ENCODE results near the gene EMC9.

EMC9 gene, protein sequence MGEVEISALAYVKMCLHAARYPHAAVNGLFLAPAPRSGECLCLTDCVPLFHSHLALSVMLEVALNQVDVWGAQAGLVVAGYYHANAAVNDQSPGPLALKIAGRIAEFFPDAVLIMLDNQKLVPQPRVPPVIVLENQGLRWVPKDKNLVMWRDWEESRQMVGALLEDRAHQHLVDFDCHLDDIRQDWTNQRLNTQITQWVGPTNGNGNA

DNA sequence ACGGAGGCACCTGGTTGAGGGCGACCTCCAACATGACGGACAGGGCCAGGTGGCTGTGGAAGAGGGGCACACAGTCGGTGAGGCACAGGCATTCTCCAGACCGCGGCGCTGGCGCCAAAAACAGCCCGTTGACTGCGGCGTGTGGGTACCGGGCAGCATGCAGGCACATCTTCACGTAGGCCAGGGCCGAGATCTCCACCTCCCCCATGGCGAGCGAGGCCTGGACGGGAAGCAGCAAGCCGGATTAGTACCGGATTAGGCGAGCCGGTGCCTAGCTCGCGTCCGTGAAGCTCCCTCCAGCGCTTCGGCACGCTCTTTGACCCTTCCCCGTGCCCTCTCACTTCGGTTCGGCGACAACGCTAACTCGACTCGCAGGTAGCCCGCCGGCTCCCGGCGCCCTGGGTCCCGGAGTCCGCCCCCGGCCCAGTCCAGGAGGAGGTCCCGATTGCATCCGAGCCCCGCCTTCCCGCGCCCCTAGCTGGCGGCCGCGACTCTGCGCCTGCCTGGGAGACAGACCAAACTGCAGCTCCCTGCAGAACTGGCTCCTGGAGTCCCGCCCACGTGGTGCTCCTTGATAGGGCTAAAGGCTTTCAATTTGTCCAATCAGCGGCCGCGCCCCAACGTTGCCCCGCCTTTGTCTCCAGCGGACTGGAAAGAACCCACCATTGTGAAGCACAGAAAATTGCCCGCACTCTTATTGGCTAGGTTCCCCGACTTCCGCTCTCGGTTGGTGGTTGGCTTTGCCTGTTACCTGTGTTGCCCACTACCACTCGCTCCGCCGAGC is at the start of gene EMC9:
TSS of gene EMC9 (minus strand) at position 495 of the 784 bp plus-strand sequence. CDS start at position 208, 287 bp downstream.
- DNase-seq (ENCODE audit: low read depth): peak; percentile 100

- no peak for DNase-seq (ENCODE audit: low read depth)
Observed at GRCh38 chr14:24190416-24190815, 49.0 kb upstream of the EMC9 start.

DNA sequence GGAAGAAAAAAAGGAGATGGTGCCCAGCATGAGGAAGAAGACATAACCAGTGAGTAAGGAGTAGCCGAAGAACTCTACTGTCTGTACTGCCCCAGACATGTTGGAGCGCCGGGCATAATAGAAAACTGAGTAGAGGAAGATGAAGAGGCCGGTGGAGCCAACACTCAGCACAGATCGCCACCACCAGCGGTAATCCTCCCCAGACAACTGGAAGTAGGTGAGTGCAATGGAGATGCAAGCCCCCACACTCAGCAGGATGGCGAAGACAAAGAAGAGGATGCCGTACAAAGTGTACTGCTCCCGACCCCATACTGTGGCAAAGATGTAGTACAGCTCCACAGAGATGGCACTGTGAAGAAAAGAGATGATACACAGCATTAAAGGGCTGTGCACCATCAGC is 48.1 kb upstream of the EMC9 start:
- DNase-seq (ENCODE audit: low read depth): no peak

GRCh38 chr14:24189059-24189375 is 47.6 kb upstream of the EMC9 start:
- no peak for DNase-seq (ENCODE audit: low read depth)

DNA sequence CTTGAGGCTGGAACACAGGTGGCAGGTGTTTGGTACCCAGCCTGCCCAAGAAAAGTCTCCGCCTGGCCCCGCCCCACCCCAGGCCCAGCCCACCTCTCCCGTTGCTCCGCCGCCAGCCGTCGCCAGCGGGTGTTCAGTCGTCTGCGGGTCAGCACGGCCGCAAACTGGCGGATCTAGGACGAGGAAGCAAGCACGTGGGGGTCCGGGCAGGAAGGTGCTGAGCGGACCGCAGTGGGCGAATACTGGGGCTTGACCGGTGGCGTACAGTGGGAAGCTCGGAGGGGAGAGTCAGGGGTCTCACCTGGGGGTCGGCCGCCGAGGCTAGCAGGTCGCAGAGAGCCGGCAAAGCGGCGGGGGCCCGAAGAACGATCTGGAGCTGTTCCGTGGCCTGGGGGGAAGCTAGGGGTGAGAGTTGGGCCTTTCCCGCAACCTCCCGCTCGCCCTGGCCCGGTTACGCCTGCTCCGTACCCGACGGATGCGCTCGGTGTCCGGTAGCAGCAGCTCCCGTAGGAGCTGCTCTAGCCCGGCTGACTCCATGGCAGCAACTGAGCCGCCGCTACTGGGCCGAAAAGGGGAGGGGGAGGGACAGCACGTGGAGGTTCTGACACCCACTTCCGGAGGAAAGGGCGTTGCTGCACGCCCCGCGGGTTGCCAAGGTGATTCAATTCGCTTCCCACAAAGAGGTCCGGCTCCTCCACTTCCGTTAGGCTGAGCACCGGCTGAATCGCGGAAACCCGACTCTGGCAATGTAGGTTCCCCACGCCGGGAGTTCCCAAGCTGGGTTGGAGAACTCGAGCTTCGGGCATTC is 47.1 kb upstream of the EMC9 start, which contains the start of gene IPO4:
TSS of gene IPO4 (minus strand) at position 566 of the 808 bp plus-strand sequence. CDS start at position 537, 29 bp downstream.
- peak; percentile 94 for DNase-seq (ENCODE audit: low read depth)

- no peak for DNase-seq (ENCODE audit: low read depth)
Observed at GRCh38 chr14:24187539-24187915, 46.1 kb upstream of the EMC9 start.

DNA sequence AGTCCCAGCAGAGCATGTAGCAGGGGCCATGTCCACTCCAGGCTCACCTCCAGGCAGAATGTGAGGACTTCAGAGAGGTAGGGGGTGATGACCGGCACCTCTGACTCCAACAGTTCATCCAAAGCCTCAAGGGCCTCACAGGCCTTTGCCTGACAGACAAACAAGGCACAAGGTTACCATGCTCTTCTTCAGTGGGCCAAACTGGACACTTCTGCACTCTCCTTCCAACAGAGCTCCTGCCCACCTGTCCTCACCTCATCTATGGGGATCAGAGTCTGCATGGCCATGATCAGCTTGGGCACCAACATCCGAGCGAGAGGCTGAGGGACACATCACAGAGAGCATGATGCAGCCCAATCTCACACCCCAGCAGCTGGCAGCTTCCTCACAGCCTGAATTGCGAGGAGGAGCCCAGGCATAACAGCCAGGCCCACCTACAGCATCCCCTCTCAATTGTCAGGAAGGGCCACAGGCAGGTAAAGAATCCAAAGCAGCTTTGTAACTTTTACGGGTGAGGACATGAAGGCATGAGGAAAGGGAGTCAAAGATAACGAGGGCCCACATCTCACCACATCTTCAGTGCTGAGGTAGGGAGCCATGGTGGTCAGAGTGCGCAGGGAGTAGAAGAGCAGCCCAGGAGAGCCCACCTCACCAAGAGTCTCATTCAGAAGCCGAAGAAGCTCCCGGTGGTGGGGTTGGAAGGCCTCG is 45.6 kb upstream of the EMC9 start:
- no peak for DNase-seq (ENCODE audit: low read depth)

- no peak for DNase-seq (ENCODE audit: low read depth)
Observed at GRCh38 chr14:24185741-24186140, 44.4 kb upstream of the EMC9 start.

- no peak for DNase-seq (ENCODE audit: low read depth)
Observed at GRCh38 chr14:24185026-24185425, 43.6 kb upstream of the EMC9 start.

GRCh38 chr14:24184104-24184970 is 42.9 kb upstream of the EMC9 start:
- no peak for DNase-seq (ENCODE audit: low read depth)

- DNase-seq (ENCODE audit: low read depth): no peak
Observed at GRCh38 chr14:24183014-24183481, 41.7 kb upstream of the EMC9 start.

- DNase-seq (ENCODE audit: low read depth): no peak
Observed at GRCh38 chr14:24182110-24182882, 40.9 kb upstream of the EMC9 start.

GRCh38 chr14:24181371-24182077 is 40.1 kb upstream of the EMC9 start:
- DNase-seq (ENCODE audit: low read depth): no peak

GRCh38 chr14:24179961-24180796 is 38.8 kb upstream of the EMC9 start:
- DNase-seq (ENCODE audit: low read depth): no peak

DNA sequence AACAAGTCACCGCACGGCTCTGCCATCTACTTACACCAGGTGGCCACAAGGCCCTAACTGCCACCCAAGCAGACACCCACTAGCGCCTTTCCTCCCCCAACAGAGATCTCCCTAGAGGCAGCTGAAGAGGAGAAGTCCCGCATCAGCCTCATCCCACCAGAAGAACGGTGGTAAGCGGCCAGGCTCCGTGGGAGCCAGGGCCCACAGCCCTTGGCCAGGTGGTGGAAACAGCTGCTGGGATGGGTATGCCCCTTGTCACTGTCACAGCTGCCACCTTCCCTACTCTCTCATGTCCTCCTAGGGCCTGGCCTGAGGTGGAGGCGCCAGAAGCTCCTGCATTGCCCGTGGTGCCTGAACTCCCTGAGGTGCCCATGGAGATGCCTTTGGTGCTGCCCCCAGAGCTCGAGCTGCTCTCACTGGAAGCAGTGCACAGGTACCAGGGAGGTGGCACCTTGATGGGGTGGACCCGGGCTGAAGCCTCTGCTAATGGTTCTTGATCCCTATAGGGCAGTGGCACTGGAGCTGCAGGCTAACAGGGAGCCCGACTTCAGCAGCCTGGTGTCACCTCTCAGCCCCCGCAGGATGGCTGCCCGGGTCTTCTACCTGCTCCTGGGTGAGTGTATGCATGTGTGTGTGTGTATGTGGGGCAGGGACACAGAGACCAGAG is 38.0 kb upstream of the EMC9 start:
- DNase-seq (ENCODE audit: low read depth): no peak

GRCh38 chr14:24178399-24179178 is 37.2 kb upstream of the EMC9 start:
- DNase-seq (ENCODE audit: low read depth): no peak

DNA sequence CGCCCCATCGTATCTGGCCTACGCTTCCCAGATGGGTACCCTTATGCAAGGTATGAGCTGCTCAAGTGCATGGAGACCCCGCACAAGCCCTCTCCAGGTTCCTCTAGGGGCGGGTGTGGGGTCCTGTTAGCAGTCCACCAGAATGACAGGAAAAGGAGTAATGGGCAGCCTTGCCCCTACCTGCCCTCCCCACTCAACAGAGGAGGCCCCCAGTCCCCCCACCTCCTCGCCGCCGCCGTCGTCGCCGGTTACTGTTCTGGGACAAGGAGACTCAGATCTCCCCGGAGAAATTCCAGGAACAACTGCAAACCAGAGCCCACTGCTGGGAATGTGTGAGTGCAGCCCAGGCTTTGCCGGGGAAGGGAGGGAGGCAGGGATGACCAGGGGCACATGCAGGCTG is 36.5 kb upstream of the EMC9 start:
- no peak for DNase-seq (ENCODE audit: low read depth)
